GM08714 (cell line): ENCODE measurements around the gene NOTCH1.

ENCODE experiments used
- H3K4me3 ChIP-seq: fragments of 200-500 bp; sonication (Bioruptor generic); 2 replicates; pipeline ENCODE4 v1.5.1; 2014; ENCODE audit warnings: mild to moderate bottlenecking, low read length, inconsistent platforms
- ZNF274 ChIP-seq: IDR thresholded peaks from 2 replicates; pipeline ENCODE4 v1.6.1; 2012; ENCODE audit warnings: mild to moderate bottlenecking, low read depth, low read length

The NOTCH1 gene

DNA sequence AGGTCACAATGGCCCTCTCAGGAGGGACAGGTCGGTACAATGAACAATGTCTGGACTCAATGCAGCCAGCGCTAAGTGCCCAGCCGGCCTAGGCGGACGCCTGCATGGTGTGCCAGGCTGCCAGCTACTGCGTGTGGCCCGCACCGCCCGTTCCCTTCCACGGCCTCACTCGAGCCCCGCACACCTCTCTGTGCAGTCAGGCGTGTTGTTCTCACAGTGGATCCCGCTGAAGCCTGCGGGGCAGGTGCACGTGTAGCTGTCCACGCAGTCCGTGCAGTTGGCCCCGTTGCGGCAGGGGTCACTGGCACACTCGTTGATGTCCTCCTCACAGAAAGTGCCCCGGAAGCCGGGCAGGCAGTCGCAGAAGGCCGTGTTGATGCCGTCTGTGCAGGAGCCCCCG is 36.3 kb downstream of the NOTCH1 start:
- H3K4me3 ChIP-seq: no peak overlapping the region
- TF ChIP-seq ZNF274: no peak

DNA sequence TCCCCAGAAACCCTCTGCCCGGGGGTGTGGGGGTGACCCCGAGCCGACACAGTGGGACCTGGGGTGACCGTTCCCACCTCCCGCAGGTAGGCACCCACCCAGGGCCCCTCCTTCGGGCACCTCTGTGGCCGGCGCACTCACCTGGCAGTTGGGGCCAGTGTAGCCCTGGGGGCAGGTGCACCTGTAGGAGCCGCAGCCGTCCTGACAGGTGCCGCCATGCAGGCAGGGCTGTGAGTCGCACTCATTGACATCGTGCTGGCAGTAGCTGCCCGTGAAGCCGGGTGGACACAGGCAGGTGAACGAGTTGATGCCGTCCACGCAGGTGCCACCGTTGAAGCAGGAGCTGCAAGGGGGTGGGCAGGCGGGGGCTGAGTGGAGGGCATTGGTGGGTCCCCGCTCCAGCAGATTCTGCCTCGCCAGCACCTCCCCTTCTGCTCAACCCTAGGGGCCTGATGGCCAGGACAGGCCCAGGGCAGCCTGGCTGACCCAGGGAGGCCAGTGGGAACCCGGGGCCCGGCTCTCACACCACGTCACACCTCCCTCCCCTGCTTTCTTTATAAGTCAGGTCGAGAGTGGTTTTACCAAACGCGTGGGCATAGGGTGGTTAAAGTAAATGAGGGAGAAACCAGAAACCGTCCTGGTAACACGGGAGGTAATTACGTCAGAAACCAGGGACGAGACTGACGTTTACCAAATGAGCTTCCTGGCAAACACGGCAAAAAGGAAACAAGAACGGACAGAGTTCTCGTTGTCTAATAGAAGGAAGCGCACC is 36.9 kb downstream of the NOTCH1 start:
- TF ChIP-seq ZNF274: no peak
- H3K4me3 ChIP-seq: no peak overlapping the region

DNA sequence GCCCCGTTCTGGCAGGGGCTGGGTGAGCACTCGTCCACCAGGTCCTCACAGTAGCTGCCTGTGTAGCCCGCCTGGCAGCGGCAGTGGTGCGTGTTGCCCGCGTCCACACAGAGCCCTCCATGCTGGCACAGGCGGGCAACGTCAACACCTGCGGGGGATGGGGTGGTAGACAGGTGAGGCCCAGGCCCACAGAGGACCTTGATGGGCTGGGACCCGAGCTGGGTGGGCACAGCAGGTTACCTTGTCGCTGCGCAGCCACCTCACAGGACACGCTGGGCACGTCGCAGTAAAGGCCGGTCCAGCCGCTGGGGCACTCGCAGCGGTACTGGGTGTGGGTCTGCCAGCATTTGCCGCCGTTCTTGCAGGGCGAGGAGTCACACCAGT is 37.9 kb downstream of the NOTCH1 start:
- no peak for TF ChIP-seq ZNF274
- no peak overlapping the region for H3K4me3 ChIP-seq

DNA sequence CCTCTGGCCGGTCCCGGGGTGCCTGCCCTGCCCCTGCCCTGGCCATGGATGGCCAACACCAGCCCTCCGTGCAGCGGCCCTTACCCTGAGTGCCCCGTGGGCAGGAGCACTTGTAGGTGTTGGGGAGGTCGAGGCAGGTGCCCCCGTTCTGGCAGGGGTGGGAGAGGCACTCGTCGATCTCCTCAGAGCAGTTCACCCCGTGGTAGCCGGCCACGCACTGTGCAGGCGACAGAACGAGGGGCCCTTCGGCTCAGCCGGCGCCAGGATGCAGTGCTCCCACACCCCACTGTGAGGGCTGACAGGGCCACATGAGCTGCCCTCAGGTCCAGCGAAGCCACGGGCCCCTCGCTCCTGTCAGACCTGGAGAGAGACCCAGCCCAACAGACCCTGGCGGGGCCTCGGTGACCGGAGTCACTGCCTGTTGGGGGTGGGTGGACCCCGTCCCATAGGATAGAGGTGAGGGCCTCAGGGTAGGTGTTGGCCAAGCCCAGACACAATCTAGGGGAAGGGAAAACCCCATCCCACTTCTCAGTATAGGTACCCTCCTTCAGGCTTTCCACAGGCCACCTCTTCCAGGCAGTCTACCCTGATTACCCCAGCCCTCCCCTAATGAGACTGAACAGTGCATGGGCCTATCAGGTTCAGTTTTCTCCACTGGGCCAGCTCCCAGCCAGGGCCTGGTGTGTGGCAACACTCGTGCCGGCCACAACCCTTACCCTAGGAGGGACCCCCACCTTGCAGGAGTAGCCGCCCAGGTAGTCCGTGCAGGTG is 38.4 kb downstream of the NOTCH1 start:
- TF ChIP-seq ZNF274: no peak

DNA sequence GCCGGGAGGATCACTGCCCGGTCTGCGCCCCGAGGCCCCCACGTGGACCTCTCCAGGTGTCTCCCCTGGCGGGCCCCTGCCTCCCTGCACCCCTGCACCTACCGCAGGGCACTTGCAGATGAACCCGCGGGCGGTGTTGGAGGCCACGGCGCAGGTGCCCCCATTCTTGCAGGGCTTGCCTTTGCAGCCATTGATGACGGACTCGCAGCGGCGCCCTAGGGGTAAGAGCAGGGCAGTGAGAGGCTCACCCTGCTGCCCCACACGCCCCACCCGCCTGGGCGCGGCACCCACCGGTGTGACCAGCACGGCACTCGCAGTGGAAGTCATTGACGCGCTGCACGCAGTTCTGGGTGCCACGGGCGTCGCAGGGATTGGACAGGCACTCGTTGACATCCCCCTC is 39.4 kb downstream of the NOTCH1 start:
- no peak overlapping the region for H3K4me3 ChIP-seq
- no peak for TF ChIP-seq ZNF274

More for the DNA sequence above, 38.4 kb downstream of the NOTCH1 start:
- no peak overlapping the region for H3K4me3 ChIP-seq

DNA sequence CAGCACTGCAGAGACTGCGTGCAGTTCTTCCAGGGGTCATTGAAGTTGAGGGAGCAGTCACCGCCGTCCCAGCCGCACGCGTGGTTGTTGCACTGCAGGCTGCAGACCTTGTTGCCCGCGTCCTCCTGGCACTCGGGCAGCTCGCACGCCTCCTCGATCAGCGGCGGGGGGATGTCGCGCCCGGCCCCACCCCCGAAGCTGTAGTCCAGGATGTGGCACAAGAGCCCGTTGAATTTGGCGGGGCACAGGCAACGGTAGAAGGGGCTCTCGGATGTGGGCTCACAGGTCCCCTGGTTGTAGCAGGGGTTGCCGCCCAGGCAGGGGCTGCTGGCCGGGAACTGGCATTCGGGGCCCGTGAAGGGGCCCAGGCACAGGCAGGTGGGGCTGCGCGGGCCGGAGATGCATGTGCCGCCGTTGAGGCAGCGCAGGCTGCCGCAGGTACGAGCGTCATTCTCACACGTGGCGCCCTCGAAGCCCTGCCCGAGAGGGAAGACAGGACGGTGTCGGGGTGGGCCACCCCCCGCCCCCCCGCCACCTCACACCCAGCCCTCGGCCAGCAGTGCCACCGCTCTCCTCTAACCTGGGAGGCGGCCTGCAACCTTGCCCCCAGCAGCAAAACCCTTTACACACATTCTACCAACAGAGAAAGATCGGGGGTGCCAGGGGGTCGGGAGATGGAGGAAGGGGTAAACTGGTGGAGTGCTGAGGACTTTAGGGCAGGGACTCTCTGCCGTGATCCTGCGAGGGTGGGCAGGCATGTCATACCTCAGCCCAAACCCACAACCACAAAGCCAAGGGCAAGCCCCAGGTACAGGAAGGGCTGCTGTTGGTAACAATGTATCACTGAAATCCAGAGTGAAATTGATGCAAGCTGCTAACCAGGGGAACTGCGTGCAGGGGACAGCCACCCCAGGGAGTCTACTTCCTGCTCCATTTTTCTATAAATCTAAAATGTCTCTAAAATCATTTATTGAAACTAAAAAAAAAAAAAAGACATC is 40.1 kb downstream of the NOTCH1 start:
- no peak for TF ChIP-seq ZNF274
- H3K4me3 ChIP-seq: no peak overlapping the region

DNA sequence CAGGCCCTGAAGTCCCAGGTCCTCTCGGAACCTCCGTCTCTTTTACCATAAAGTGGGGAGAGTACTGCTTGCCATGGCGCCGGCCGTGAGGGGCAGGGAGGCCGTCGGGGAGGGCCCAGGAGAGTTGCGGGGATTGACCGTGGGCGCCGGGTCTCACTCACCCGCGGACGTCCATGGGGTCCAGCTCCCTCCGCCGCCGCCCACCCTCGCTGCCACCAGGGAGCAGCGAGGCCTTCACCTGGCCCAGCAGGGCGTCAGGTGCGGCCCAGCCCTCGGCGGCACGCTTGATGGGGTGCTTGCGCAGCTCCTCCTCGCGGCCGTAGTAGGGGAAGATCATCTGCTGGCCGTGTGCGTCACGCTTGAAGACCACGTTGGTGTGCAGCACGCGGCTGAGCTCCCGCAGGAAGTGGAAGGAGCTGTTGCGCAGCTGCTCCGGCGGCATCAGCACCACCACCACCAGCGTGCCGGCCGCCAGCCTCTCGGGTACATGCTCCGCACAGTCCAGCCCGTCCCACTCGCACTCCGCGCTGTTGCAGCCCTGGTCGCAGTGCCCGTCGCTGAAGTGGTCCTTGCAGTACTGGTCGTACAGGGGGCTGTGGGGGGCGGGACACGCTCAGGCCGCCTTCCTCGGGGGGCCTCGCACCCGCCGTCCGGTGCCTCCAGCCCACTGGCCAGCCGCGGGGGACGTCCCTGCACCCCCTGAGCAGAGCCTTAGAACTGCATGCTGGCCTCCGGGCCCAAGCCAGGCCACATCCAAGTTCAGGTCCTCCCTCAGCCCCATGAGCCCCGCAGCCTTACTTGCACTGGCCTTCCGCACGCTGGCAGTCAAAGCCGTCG is 41.1 kb downstream of the NOTCH1 start:
- TF ChIP-seq ZNF274: no peak
- H3K4me3 ChIP-seq: no peak overlapping the region

DNA sequence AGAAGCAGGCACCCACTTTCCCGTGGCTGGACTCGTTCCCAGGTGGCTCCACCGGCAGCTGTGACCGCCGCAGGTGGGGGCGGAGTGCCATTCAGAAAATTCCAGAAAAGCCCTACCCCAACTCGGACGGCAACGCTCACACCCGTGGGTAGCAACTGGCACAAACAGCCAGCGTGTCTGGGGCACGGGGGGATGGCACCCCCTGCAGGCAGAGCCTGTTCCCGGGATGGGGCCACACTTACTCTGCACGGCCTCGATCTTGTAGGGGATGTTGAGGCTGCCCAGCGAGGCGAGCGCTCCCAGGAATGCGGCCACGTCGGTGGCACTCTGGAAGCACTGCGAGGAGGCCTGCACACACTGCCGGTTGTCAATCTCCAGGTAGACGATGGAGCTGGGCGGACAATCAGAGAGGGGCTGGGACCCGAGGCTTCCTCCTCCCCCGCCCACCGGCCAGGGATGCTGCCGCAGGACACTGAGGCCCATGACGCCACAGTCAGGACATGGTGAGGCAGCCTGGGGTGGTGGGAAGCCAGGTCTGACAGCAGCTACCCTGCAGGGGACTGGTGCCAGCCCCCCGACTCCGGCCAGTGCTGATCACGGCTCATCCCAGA is 42.8 kb downstream of the NOTCH1 start:
- TF ChIP-seq ZNF274: no peak
- no peak overlapping the region for H3K4me3 ChIP-seq

DNA sequence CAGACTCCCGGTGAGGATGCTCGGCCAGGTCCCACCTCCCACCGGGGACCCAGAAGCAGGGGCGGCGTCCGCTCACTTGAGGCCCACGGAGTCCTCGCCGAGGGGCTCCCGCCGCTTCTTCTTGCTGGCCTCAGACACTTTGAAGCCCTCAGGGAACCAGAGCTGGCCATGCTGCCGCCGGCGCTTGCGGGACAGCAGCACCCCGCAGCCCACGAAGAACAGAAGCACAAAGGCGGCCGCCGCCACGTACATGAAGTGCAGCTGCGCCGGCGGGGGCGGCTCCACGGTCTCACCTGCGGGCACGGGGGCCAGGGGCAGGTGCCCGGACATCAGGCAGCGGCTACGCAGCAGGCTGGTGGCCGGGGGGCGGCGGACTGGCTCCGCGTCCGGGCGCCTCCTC is 43.7 kb downstream of the NOTCH1 start:
- no peak overlapping the region for H3K4me3 ChIP-seq
- TF ChIP-seq ZNF274: no peak

DNA sequence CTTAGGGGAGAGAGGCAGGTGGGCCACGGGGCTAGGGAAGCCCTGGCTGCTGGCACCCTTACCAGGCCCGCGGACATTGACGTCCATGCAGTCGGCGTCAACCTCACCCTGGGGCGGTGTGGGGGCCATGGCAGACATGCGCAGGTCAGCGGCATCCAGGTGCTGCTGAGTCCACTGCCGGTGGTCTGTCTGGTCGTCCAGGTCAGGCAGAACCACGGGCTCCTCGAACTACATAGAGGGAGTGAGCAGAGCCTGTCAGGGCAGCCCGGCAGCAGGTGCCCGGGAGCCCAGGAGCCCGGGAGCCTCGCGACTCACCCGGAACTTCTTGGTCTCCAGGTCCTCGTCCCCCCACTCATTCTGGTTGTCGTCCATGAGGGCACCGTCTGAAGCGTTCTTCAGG is 44.2 kb downstream of the NOTCH1 start:
- no peak overlapping the region for H3K4me3 ChIP-seq
- no peak for TF ChIP-seq ZNF274

DNA sequence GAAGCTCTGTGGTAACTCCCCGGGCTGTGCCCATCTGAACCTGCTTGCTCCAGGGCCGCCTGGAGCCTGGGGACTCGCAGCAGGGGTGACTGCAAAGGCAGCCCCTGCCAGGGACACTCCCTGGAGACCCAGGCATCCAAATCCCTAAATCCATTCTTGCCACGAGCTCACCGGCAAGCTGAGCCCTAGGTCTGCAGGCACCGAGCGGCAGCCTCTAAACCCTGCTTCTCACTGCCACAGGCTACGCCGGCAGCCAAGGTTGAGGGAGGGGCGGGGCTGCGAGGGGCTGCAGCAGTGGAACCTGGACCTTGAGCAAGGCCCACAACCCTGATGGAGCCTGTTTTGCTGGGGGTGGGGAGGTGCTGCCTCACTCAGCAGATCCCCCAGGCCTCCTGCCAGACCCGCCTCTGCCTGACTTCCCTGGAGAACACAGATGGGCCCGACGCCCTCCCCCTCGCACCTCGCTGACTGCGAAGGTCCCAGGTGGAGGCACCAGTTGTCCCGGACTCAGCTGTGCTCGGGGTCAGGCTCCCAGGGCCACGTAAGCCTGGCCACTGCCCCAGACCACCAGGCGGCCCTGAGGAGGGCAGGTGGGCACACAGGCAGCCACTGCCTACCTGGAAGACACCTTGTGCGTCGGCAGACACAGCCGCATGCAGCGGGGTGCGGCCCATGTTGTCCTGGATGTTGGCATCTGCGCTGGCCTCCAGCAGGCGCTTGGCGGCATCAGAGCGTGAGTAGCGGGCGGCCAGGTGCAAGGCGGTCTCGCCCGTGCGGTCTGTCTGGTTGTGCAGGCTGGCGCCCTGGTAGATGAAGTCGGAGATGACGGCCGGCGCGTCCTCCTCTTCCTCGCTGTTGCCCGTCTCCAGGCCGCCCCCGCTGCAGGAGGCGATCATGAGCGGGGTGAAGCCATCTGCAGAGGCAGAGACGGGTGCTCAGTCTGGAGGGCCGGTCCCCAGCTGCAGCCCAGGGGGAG is 45.6 kb downstream of the NOTCH1 start:
- no peak for TF ChIP-seq ZNF274
- H3K4me3 ChIP-seq: no peak overlapping the region

DNA sequence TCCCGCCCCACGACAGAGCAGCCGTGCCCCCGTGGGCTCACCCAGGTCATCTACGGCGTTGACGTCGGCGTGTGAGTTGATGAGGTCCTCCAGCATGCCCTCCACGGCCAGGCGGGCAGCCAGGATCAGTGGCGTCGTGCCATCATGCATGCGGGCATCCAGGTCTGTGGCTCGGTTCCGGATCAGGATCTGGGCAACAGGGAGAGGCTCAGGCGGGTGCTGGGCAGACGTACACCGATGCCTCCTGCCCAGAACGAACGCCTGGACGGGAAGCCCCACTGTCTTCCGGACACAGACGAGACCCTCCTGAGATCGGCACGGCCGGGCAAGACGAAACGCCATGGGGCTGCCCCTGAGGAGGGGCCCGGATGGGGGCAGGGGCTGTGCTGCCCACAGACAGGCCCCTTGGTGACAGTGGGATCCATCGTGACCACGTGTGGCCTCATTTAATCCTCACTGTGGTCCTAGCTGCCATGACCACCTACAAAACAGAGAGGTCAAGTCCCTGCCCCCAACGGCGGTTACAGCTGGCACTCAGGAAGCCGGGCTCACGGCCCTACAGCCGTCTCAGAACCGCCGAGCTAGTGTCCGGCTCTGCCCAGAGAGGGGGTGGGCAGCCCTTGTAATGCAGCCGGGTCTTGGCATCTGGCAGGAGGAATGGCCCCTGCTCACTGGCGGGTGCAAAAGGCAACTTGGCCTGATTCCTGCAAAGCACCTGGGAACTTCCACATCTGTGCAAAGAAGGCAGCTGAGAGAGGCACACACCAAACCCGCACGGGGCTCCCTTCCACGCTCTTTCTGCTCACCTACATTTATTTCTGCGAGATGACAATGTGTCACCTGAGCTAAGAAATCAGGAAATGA is 46.5 kb downstream of the NOTCH1 start:
- TF ChIP-seq ZNF274: no peak

More for the DNA sequence above, 46.5 kb downstream of the NOTCH1 start:
- no peak overlapping the region for H3K4me3 ChIP-seq
